BJ (cell line): ENCODE measurements around the gene CHGA. TPM values are rescaled to one million over a fixed set of nuclear protein-coding genes. Genes with fewer than 3 reads are reported as not detected.

Experiments used
- CTCF ChIA-PET: fragments of 350-600 bp; formaldehyde crosslinking; extraction: SDS; loops from one replicate; lab custom pipeline; 2021; ENCODE audit warnings: antibody characterized with exemption, inconsistent platforms; lab: Yijun Ruan, JAX
- POLR2A ChIA-PET: fragments of 300-600 bp; sonication (Branson Sonifier 250); formaldehyde crosslinking; extraction: SDS; loops from one replicate; lab custom pipeline; 2021; ENCODE audit warnings: antibody characterized with exemption; lab: Charles Lee
- DNase-seq: peaks from one replicate; pipeline ENCODE4 v3.0.0-alpha.2; 2011; ENCODE audit warnings: low read depth
- H3K27me3 ChIP-seq: 2 replicates; pipeline ENCODE4 v1.6.0; 2011; ENCODE audit warnings: low read length; ENCODE audit not compliant: control insufficient read depth, insufficient read depth
- H3K36me3 ChIP-seq: 2 replicates; pipeline ENCODE4 v1.5.1; 2011; ENCODE audit warnings: low read length; ENCODE audit not compliant: control insufficient read depth, insufficient read depth
- H3K4me3 ChIP-seq: 2 replicates; pipeline ENCODE4 v1.5.1; 2011; ENCODE audit warnings: low read depth, mild to moderate bottlenecking, control low read depth, low read length
- polyA plus RNA-seq: library from polyadenylated mRNA; depleted of rRNA; stranded (reverse); fragments of >200 nt; gene quantifications from 2 replicates; pipeline ENCODE4 v1.2.3, GENCODE V29; 2011
- TF ChIP-seq, protein P1 (sequence below): IDR thresholded peaks from 2 replicates; pipeline ENCODE4 v1.5.1; 2011; ENCODE audit warnings: low read depth, mild to moderate bottlenecking, control low read depth, inconsistent platforms, low read length, moderate library complexity; ENCODE audit not compliant: insufficient read depth

The CHGA gene
- polyA plus RNA-seq, 1 experiment, result not detected

DNA sequence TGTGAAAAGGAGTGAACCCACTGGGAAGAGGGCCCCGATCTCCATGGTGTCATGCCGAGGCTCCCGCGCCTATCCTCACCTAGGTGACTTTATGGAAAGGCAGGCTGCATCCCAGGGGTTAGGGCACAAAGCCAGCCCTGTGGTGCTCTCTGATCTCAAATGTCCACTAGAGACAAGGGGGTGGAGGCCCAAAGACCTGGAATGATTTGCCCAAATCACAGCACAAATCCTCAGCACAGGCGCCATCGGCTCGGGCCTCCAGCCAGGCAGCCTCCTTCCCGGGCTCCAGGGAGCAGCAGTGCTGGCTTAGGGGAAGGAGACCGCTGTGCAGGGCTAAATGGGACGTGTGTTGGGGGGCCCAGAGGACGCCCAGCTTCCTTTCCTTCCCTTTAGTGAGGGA is 17.6 kb downstream of the CHGA start:
- TF ChIP-seq, protein P1, sequence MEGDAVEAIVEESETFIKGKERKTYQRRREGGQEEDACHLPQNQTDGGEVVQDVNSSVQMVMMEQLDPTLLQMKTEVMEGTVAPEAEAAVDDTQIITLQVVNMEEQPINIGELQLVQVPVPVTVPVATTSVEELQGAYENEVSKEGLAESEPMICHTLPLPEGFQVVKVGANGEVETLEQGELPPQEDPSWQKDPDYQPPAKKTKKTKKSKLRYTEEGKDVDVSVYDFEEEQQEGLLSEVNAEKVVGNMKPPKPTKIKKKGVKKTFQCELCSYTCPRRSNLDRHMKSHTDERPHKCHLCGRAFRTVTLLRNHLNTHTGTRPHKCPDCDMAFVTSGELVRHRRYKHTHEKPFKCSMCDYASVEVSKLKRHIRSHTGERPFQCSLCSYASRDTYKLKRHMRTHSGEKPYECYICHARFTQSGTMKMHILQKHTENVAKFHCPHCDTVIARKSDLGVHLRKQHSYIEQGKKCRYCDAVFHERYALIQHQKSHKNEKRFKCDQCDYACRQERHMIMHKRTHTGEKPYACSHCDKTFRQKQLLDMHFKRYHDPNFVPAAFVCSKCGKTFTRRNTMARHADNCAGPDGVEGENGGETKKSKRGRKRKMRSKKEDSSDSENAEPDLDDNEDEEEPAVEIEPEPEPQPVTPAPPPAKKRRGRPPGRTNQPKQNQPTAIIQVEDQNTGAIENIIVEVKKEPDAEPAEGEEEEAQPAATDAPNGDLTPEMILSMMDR, result no peak
- CTCF ChIA-PET, result no interaction called here
- POLR2A ChIA-PET, result no interaction called here

DNA sequence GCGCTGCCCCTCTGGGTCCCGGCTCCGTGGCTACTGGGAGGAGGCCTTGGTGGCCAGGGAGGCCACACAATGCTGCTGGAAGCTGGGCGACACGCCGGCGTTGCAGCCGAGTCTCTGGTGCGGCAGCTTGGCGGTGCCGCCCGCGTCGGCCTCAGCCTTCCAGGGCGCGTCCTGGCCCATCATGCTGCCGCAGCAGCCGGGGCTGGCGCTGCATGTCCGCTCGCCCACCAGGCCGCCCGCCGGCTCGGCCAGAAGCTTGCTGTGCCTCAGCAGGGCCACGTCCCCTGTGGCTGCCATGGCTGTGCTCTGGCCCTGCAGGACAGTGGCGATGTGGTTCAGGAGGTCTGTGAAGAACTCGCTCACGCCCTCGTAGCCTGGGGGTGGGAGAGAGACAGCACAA is 18.6 kb downstream of the CHGA start:
- TF ChIP-seq, protein P1, result no peak
- Histone ChIP-seq H3K27me3 (no peaks in the 10 kb centered on the region), H3K36me3 (peaks cover 3% of the 10 kb centered on the region), H3K4me3 (no peak overlapping the region)
- POLR2A ChIA-PET, result interaction anchor here (0.6 kb wide), 1 partner anchor 13 kb away, joined by 3 read pairs; no protein-coding TSS in a partner anchor
- DNase-seq, result no peak
- CTCF ChIA-PET, result interaction anchor here (1.0 to 1.5 kb wide), 2 partner anchors 198 to 238 kb away, joined by 6 read pairs; no protein-coding TSS in a partner anchor

More for the DNA sequence above, 17.6 kb downstream of the CHGA start:
- no peak for DNase-seq
- Histone ChIP-seq H3K36me3 (peaks cover 1% of the 10 kb centered on the region), H3K27me3 (no peaks in the 10 kb centered on the region), H3K4me3 (no peak overlapping the region)

DNA sequence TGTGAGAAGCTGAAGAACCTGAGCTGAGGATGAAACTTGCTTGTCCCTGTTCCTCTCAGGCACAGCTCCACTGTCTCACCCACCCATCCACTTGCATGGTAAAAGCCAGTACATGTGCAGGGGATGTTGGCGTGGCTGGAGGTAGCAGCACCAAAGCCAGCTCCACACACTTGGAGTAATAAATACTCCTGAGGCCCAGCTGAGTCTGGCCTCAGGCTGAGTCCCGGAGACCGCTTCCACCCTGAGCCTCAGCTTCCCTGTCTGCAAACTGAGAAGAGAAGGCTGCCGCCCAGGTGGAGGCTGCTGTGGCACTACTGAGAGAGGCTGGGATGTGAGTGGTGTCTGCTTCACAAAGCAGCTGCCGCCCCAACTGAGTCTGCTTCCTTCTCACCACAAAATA is 19.2 kb downstream of the CHGA start:
- H3K27me3 ChIP-seq, result no peaks in the 10 kb centered on the region
- POLR2A ChIA-PET, result interaction anchor here (0.6 kb wide), 1 partner anchor 13 kb away, joined by 3 read pairs; no protein-coding TSS in a partner anchor
- TF ChIP-seq, protein P1, result no peak
- no peak for DNase-seq
- H3K4me3 ChIP-seq, result no peak overlapping the region
- CTCF ChIA-PET, result interaction anchor here (1.0 to 1.5 kb wide), 2 partner anchors 198 to 237 kb away, joined by 6 read pairs; no protein-coding TSS in a partner anchor
- H3K36me3 ChIP-seq, result peaks cover 3% of the 10 kb centered on the region

DNA sequence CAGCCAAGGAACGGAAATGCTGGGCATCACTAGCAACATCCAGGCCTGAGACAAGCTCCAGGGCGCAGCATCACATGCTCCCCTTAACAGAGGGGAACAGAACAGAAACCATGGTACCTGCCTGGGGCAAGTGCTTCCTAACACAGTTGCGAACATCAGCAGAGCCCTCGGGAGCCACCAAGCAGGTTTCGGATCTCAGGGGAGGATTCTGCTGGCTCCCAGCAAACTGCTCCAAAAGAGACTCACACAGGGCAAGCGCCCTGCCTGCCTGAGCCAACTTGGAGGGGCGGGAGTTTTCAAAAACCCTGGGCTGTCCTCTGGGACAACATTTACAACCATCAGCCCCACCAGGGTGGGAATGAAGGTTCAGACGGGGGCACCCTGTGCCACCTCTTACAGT is 19.6 kb downstream of the CHGA start:
- TF ChIP-seq, protein P1, result no peak
- DNase-seq, result no peak
- H3K27me3 ChIP-seq, result no peaks in the 10 kb centered on the region
- ChIA-PET CTCF (interaction anchor here (1.0 to 1.5 kb wide), 2 partner anchors 197 to 237 kb away, joined by 6 read pairs; no protein-coding TSS in a partner anchor), POLR2A (no interaction called here)
- peaks cover 3% of the 10 kb centered on the region for H3K36me3 ChIP-seq
- H3K4me3 ChIP-seq, result no peak overlapping the region

DNA sequence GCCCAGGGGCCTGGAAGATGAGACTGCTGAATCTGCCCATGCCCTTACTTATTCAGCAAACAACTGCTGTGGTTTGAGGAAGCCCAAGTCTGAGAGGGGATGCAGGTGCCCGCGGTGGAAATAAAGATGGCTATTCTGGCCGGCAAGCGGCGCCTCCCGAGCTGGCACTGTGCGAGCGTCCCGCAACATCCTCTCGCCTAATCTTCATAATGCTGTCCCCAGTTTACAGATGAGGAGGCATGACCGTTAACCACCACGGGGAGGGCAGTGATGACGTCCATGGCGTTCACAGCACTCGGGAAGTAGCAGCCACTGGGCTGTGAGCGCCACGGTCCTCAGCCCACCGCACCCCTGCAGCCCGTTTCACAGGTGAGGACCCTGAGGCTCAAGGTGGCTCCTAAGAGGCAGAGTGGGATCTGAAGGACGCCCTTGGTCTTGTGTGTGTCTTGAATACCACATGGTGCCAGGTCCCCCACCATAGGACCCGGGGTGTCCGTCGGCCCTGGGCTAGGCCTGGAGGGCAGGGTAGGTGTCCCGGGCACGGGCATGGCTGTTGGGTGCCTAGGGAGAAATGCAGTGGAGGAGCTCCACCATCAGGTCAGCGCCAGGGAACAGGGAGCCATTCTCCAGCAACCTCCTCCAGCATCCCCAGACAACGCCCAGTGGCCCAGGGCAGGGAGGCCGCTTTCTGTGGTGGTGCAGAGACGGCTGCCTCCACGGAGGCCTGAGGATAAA is 20.2 kb downstream of the CHGA start:
- TF ChIP-seq, protein P1, result no peak
- DNase-seq, result no peak
- ChIA-PET CTCF (interaction anchor here (1.2 kb wide), 1 partner anchor 9 kb away, joined by 3 read pairs; no protein-coding TSS in a partner anchor), POLR2A (no interaction called here)
- no peaks in the 10 kb centered on the region for H3K27me3 ChIP-seq
- no peak overlapping the region for H3K4me3 ChIP-seq
- peaks cover 3% of the 10 kb centered on the region for H3K36me3 ChIP-seq
